Parathyroid adenoma (tissue), 2 donors: ENCODE measurements around the gene TGM4.

Experiments used
- H2AFZ ChIP-seq: fragments of 300-600 bp; sonication (generic); one replicate; pipeline ENCODE4 v1.7.0; 2017; ENCODE audit warnings: antibody characterized with exemption, mild to moderate bottlenecking
- H3K27ac ChIP-seq: fragments of 300-600 bp; sonication (generic); one replicate; pipeline ENCODE4 v1.7.0; 2017
- H3K27me3 ChIP-seq: fragments of 300-600 bp; sonication (generic); one replicate; pipeline ENCODE4 v1.7.0; 2017; ENCODE audit warnings: low read length; ENCODE audit not compliant: control insufficient read depth, insufficient read depth
- H3K36me3 ChIP-seq: fragments of 300-600 bp; sonication (generic); one replicate; pipeline ENCODE4 v1.7.0; 2017; ENCODE audit warnings: low read length; ENCODE audit not compliant: control insufficient read depth, insufficient read depth
- H3K4me1 ChIP-seq: fragments of 300-600 bp; sonication (generic); one replicate; pipeline ENCODE4 v1.7.0; 2017; ENCODE audit warnings: control low read depth
- H3K4me2 ChIP-seq: fragments of 300-600 bp; sonication (generic); one replicate; pipeline ENCODE4 v1.7.0; 2017; ENCODE audit warnings: low read length
- H3K4me3 ChIP-seq: fragments of 300-600 bp; sonication (generic); one replicate; pipeline ENCODE4 v1.7.0; 2017; ENCODE audit warnings: low read depth, low read length
- H3K79me2 ChIP-seq: fragments of 300-600 bp; sonication (generic); one replicate; pipeline ENCODE4 v1.7.0; 2017; ENCODE audit warnings: control low read depth
- H3K9ac ChIP-seq: fragments of 300-600 bp; sonication (generic); one replicate; pipeline ENCODE4 v1.7.0; 2017; ENCODE audit warnings: mild to moderate bottlenecking
- H3K9me3 ChIP-seq: fragments of 300-600 bp; sonication (generic); one replicate; pipeline ENCODE4 v1.7.0; 2017; ENCODE audit warnings: low read length; ENCODE audit not compliant: control insufficient read depth
- TF ChIP-seq, protein P1 (sequence below): fragments of 300-600 bp; sonication (generic); IDR thresholded peaks from one replicate; pipeline ENCODE4 v1.7.0; 2017; ENCODE audit warnings: antibody characterized with exemption, mild to moderate bottlenecking
- donor health status: primary hyperparathyroidism.

The TGM4 gene

DNA sequence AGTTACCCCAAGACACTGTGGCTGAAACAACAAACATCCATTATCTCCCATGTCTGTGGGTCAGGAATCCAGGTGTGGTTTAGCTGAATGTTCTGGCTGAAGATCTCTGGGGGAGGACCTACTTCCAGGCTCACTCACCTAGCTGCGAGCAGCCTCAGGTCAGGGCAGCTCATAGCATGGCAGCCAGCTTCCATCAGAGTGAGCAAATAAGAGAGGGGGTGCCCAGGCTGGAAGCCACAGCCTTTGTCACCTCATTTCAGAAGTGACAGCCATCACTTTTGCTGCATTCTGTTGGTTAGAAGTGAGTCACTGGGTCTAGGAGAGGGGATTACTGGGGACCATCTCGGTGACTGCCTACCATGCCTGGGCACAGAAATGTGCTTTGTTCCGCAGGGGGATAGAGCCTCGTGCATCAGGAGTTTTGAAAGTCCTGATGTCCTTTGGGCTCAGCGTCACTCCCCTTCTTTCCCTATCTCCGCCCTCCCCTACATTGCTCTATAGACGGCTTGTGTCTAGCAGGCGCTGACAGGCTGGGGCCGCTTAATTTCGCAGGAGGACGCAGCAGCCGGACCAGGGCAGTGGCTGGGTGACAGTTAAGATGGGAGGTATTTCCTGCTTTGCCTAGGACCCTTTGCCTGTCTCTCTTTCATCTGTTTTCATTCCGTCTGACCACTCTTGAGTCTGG lies 25.4 kb downstream of the TGM4 start:
- no peak overlapping the region for H3K4me2 ChIP-seq
- H3K9ac ChIP-seq, result no peak overlapping the region
- no peaks in the 10 kb centered on the region for H3K9me3 ChIP-seq
- no peaks in the 10 kb centered on the region for H3K79me2 ChIP-seq
- TF ChIP-seq, protein P1, sequence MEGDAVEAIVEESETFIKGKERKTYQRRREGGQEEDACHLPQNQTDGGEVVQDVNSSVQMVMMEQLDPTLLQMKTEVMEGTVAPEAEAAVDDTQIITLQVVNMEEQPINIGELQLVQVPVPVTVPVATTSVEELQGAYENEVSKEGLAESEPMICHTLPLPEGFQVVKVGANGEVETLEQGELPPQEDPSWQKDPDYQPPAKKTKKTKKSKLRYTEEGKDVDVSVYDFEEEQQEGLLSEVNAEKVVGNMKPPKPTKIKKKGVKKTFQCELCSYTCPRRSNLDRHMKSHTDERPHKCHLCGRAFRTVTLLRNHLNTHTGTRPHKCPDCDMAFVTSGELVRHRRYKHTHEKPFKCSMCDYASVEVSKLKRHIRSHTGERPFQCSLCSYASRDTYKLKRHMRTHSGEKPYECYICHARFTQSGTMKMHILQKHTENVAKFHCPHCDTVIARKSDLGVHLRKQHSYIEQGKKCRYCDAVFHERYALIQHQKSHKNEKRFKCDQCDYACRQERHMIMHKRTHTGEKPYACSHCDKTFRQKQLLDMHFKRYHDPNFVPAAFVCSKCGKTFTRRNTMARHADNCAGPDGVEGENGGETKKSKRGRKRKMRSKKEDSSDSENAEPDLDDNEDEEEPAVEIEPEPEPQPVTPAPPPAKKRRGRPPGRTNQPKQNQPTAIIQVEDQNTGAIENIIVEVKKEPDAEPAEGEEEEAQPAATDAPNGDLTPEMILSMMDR, result no peak
- no peaks in the 10 kb centered on the region for H3K36me3 ChIP-seq
- H3K4me3 ChIP-seq, result no peak overlapping the region
- H3K27me3 ChIP-seq, result no peaks in the 10 kb centered on the region
- no peaks in the 10 kb centered on the region for H3K4me1 ChIP-seq
- H2AFZ ChIP-seq, result no peak overlapping the region
- H3K27ac ChIP-seq, result no peak overlapping the region

DNA sequence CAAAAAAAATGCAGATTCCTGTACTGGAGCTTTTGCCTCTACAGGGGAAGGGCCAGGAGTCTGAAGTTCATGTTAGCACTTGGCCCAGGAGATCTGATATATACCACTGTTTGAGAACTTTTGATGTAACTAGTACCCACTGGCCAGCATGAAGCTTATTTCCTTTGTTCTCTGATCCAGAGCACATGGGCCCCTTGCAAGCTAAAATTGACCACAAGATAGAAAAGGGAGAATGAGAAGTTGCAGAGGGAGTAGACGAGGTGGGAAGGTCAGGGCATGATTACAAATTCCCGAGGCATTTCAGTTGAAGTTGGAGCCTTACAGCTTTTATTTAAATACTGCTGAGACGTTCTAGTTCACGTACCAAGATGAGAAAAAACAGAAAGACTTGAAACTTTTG lies 28.2 kb downstream of the TGM4 start:
- Histone ChIP-seq H3K4me1 (no peaks in the 10 kb centered on the region), H3K27me3 (no peaks in the 10 kb centered on the region), H2AFZ (no peak overlapping the region), H3K4me3 (no peak overlapping the region), H3K4me2 (no peak overlapping the region), H3K27ac (no peak overlapping the region), H3K9me3 (no peaks in the 10 kb centered on the region), H3K36me3 (no peaks in the 10 kb centered on the region), H3K9ac (no peak overlapping the region), H3K79me2 (no peaks in the 10 kb centered on the region)
- TF ChIP-seq, protein P1, result no peak

DNA sequence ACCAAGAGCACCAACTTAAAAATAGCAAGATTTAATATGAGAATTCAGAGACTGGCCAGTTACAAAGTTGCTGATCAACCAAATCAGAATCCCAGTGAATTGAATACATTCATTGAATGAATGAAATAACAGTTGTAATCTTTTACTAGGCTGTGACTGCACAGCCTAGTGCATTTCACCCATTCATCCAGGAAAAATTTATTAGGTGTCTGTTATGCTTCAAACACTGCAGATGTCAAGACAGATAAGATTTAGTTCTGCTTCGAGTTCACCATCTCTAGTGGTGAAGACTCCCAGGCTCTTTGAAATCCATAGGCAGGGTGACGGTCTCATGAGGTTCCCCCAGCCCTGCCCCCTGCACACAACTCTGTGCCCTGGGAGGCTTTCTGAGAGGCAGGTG lies 28.9 kb downstream of the TGM4 start:
- Histone ChIP-seq H3K4me2 (no peak overlapping the region), H3K9ac (no peak overlapping the region), H3K36me3 (no peaks in the 10 kb centered on the region), H3K4me3 (no peak overlapping the region), H3K4me1 (no peaks in the 10 kb centered on the region), H3K27ac (no peak overlapping the region), H3K9me3 (no peaks in the 10 kb centered on the region), H3K27me3 (no peaks in the 10 kb centered on the region), H3K79me2 (no peaks in the 10 kb centered on the region), H2AFZ (no peak overlapping the region)
- TF ChIP-seq, protein P1, result no peak

DNA sequence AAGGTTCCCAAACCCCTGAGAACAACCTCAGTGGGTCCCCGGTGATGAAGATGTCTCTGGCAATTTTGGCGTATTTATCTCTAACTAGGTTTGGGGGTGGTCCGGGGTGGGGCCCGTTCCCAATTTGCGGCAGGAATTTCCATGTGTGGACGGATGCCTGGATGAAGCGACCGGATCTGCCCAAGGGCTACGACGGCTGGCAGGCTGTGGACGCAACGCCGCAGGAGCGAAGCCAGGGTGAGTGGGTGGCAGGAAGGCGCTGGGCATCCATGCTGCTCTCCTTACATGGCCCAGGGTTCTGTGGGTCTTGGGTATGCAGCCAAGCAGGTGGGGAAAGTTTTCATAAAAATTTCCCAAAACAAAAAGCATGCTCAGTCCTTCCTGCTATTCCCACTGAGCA lies 29.3 kb downstream of the TGM4 start:
- Histone ChIP-seq H3K9me3 (no peaks in the 10 kb centered on the region), H3K36me3 (no peaks in the 10 kb centered on the region), H3K4me1 (peaks cover 1% of the 10 kb centered on the region), H3K9ac (no peak overlapping the region), H3K27ac (no peak overlapping the region), H3K4me3 (no peak overlapping the region), H3K4me2 (no peak overlapping the region), H3K79me2 (no peaks in the 10 kb centered on the region), H3K27me3 (no peaks in the 10 kb centered on the region), H2AFZ (no peak overlapping the region)
- TF ChIP-seq, protein P1, result no peak
